Uterus (tissue), 4 donors: Measurements from ENCODE around the gene SNIP1. TPM values are rescaled to one million over a fixed set of nuclear protein-coding genes. Genes with fewer than 3 reads are reported as not detected.

Source experiments
- DNase-seq, 2 donors: peaks; one replicate each; pipeline ENCODE4 v3.0.0-alpha.2; 2019 to 2020
- H3K27ac ChIP-seq, 2 donors: fragments of 200-600 bp; sonication (generic); 1 replicate in 1 of 2; 2 replicates in 1 of 2; pipeline ENCODE4 v1.5.1; 2016 to 2018
- H3K27me3 ChIP-seq, 2 donors: fragments of 200-600 bp; sonication (generic); one replicate each; pipeline ENCODE4 v1.5.1; 2018 to 2019; ENCODE audit warnings: control low read depth in 1 of 2
- H3K36me3 ChIP-seq, 2 donors: fragments of 200-600 bp; sonication (generic); one replicate each; pipeline ENCODE4 v1.5.1; 2019; ENCODE audit warnings: control low read depth in 1 of 2
- H3K4me1 ChIP-seq, 2 donors: fragments of 200-600 bp; sonication (generic); one replicate each; pipeline ENCODE4 v1.5.1; 2018 to 2019; ENCODE audit warnings: control low read depth in 1 of 2
- H3K4me3 ChIP-seq, 2 donors: fragments of 200-600 bp; sonication (generic); 1 replicate in 1 of 2; 2 replicates in 1 of 2; pipeline ENCODE4 v1.5.1; 2018 to 2019; ENCODE audit warnings: mild to moderate bottlenecking in 1 of 2
- H3K9me3 ChIP-seq, 2 donors: fragments of 200-600 bp; sonication (generic); one replicate each; pipeline ENCODE4 v1.5.1; 2019; ENCODE audit warnings: control low read depth in 1 of 2
- POLR2A ChIP-seq, 2 donors: fragments of 450-650 bp; IDR thresholded peaks; one replicate each; pipeline ENCODE4 v1.6.1; 2016; ENCODE audit warnings: antibody characterized with exemption in 2 of 2, mild to moderate bottlenecking in 1 of 2, moderate library complexity in 1 of 2
- intact Hi-C: fragments of 100-400 bp; cut with DNase I; formaldehyde crosslinking; loops from one replicate; pipeline ENCODE4 v1.15.1; 2023; ENCODE audit warnings: low total_unique reads
- total RNA-seq, 4 donors: library from RNA; depleted of rRNA in 3 of 4; stranded (reverse); fragments of >200 nt in 3 of 4; gene quantifications; one replicate each; pipeline versions ENCODE4 v1.1.0 to v1.2.4, GENCODE V29; 2014 to 2023
- TF ChIP-seq, protein P1 (sequence below), 4 experiments: fragments of 200-600 bp in 2 of 4; fragments of 450-650 bp in 2 of 4; sonication (generic) in 2 of 4; IDR thresholded peaks; one replicate each; pipeline ENCODE4 v1.5.1; 2016 to 2019; ENCODE audit warnings: antibody characterized with exemption in 4 of 4, mild to moderate bottlenecking in 2 of 4, moderate library complexity in 1 of 4
- donor health status: DM: yes; HTN: yes; CAD: no.

Gene SNIP1
- total RNA-seq, 4 donors from 2014 or later = 2.0 to 21.2 (median 16.9) TPM

DNA sequence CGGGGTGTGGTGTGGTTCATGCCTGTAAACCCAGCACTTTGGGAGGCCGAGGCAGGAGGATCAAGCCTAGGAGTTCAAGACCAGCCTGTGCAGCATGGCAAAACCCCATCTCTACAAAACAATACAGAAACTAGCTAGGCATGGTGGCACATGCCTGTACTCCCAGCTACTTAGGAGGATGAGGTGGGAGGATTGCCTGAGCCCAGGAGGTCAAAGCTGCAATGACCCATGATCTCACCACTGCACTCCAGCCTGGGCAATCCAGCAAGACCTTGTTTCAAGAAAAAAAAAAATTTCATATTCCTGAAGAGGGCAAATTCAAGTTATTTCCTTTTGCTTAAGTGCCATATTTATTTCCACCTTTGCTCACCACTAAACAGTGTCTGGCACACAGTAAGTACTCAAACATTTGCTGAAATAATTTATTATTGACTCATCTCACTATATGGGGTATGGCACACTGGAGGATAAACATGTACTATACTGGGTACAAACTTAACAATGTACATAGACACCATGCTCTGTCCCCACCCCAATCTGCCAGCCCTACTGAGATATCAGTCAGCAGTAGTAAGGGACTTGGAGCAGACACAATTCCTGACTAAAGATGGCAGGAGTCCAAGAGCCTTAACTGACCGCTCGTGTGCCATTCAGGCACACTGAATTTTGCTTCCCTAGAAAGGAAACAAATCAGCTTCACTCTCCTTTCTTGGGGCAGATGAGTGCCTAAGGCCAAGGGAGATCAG lies 55.0 kb downstream of the SNIP1 start:
- intact Hi-C loops = no loop called here
- no peak for DNase-seq
- Histone ChIP-seq H3K4me3 (no peak overlapping the region), H3K4me1 (peaks cover 0 to 6% of the 10 kb centered on the region in 2 donors), H3K36me3 (no peaks in the 10 kb centered on the region), H3K9me3 (no peaks in the 10 kb centered on the region), H3K27me3 (no peaks in the 10 kb centered on the region), H3K27ac (peak overlapping the region; percentile 11 to 31)
- TF ChIP-seq POLR2A (IDR thresholded peaks at IDR 0.05) = no peak
- TF ChIP-seq, protein P1, sequence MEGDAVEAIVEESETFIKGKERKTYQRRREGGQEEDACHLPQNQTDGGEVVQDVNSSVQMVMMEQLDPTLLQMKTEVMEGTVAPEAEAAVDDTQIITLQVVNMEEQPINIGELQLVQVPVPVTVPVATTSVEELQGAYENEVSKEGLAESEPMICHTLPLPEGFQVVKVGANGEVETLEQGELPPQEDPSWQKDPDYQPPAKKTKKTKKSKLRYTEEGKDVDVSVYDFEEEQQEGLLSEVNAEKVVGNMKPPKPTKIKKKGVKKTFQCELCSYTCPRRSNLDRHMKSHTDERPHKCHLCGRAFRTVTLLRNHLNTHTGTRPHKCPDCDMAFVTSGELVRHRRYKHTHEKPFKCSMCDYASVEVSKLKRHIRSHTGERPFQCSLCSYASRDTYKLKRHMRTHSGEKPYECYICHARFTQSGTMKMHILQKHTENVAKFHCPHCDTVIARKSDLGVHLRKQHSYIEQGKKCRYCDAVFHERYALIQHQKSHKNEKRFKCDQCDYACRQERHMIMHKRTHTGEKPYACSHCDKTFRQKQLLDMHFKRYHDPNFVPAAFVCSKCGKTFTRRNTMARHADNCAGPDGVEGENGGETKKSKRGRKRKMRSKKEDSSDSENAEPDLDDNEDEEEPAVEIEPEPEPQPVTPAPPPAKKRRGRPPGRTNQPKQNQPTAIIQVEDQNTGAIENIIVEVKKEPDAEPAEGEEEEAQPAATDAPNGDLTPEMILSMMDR (IDR thresholded peaks at IDR 0.05) = no peak

DNA sequence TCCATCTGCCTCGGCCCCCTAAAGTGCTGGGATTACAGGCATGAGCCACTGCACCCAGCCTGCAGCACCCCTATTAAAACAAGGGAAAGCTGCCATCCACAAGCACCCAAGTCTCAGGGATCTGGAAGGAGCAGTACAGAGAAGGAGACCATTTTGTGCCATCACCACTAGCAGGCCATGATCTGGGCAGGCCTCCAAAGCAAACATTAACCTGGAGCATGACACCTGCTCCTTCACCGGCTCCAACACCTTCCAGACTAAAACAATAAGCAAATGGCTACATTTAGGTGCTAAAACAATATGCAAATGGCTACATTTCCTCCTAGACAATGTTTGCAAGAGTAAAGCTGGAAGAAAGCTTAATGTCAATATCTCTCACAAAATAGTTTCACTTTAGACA lies 56.3 kb downstream of the SNIP1 start:
- no peak for DNase-seq
- Histone ChIP-seq H3K9me3 (no peaks in the 10 kb centered on the region), H3K36me3 (no peaks in the 10 kb centered on the region), H3K27ac (no peak overlapping the region), H3K27me3 (no peaks in the 10 kb centered on the region), H3K4me1 (peaks cover 0 to 6% of the 10 kb centered on the region in 2 donors), H3K4me3 (no peak overlapping the region)
- intact Hi-C loops = no loop called here
- TF ChIP-seq, protein P1 (IDR thresholded peaks at IDR 0.05) = no peak
- TF ChIP-seq POLR2A (IDR thresholded peaks at IDR 0.05) = no peak

DNA sequence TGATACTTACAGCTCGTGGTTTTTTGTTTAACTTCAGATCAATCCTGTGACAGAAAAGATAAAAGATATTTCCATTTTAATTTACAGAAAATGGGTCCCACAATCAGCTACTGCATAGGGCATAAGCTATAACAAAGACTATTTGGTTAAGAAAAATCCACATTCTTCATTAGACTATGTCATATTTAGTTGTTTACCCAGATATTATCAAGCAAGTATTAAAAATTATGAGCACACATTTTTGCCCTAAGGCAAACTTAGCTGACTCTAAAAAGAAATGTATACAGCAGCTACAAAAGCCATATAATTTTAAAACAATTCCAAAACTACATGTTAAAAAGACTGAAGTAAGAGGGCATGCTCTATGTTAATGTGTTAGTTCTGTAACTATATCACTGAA lies 58.2 kb downstream of the SNIP1 start:
- H3K27me3 ChIP-seq = no peaks in the 10 kb centered on the region
- no peak overlapping the region for H3K4me3 ChIP-seq
- no peak overlapping the region for H3K27ac ChIP-seq
- TF ChIP-seq, protein P1 (IDR thresholded peaks at IDR 0.05) = no peak
- no peak for TF ChIP-seq POLR2A (IDR thresholded peaks at IDR 0.05)
- no peak for DNase-seq
- H3K36me3 ChIP-seq = no peaks in the 10 kb centered on the region
- peaks cover 0 to 6% of the 10 kb centered on the region in 2 donors for H3K4me1 ChIP-seq
- H3K9me3 ChIP-seq = no peaks in the 10 kb centered on the region
- intact Hi-C loops = no loop called here

DNA sequence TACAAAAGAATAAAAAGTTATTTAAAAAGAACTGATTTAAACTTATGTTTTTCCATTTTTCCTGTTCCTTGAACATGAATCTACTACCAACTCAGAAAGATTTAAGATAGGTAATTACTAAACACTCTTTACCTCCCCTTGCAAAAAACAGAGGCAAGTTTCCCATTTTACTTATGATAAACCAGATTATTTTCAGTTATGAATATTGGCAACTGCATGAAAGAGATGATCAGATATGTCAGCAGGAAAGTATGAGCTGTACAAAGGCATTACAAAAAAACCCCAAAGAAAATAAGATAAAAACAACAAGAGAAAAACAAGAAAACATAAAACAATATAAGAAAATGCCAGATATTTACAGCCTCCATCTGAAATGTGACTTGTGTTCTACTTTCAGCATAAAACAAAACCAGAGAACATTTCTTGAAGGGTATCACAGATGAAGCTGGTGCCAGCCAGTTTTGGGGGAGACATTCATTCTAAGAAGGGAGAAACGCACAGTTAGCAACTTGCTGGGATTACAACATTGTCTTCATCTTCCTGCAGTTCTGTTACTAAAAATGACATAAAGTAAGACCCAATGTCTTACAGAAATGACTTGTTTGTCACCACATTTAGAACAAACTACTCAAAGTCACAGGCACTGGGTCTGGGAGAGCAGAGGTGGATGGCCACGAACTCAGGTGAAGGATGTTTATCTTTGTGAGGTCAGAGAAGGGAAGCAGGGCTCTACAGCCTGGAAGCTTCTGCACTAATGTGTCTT lies 60.6 kb downstream of the SNIP1 start:
- Histone ChIP-seq H3K27ac (no peak overlapping the region), H3K9me3 (no peaks in the 10 kb centered on the region), H3K4me3 (no peak overlapping the region), H3K27me3 (no peaks in the 10 kb centered on the region), H3K4me1 (no peaks in the 10 kb centered on the region), H3K36me3 (no peaks in the 10 kb centered on the region)
- DNase-seq = no peak
- intact Hi-C loops = no loop called here
- TF ChIP-seq, protein P1 (IDR thresholded peaks at IDR 0.05) = no peak
- no peak for TF ChIP-seq POLR2A (IDR thresholded peaks at IDR 0.05)

DNA sequence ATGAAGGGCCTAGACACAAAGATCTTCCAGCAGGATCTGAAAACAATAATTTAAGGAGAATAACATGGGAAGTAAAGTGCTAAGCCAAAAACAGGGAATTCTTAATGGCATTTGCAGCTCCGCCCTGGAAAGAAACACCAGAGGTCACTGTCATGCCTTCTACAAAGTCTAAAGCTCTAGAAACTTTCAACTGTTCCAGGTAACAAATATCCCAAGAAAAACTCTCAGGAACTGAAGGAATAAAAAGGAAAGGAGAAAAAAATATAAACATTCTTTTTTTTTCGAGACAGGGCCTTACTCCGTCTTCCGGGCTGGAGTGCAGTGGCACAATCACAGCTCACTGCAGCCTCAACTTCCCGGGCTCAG lies 66.5 kb downstream of the SNIP1 start:
- no peaks in the 10 kb centered on the region for H3K27me3 ChIP-seq
- no peak overlapping the region for H3K4me3 ChIP-seq
- intact Hi-C loops = no loop called here
- DNase-seq = no peak
- no peaks in the 10 kb centered on the region for H3K4me1 ChIP-seq
- H3K27ac ChIP-seq = peak overlapping the region; percentile 1 to 79
- H3K36me3 ChIP-seq = no peaks in the 10 kb centered on the region
- no peaks in the 10 kb centered on the region for H3K9me3 ChIP-seq
- TF ChIP-seq, protein P1 (IDR thresholded peaks at IDR 0.05) = no peak
- TF ChIP-seq POLR2A (IDR thresholded peaks at IDR 0.05) = no peak
